ENCODE measurements around the gene KDM4C.
"Not testable (repeated sequence)": the region's sequence is repeated elsewhere in the genome, so short reads cannot be mapped to it uniquely, and the experiment has no call there.

Gene KDM4C

DNA sequence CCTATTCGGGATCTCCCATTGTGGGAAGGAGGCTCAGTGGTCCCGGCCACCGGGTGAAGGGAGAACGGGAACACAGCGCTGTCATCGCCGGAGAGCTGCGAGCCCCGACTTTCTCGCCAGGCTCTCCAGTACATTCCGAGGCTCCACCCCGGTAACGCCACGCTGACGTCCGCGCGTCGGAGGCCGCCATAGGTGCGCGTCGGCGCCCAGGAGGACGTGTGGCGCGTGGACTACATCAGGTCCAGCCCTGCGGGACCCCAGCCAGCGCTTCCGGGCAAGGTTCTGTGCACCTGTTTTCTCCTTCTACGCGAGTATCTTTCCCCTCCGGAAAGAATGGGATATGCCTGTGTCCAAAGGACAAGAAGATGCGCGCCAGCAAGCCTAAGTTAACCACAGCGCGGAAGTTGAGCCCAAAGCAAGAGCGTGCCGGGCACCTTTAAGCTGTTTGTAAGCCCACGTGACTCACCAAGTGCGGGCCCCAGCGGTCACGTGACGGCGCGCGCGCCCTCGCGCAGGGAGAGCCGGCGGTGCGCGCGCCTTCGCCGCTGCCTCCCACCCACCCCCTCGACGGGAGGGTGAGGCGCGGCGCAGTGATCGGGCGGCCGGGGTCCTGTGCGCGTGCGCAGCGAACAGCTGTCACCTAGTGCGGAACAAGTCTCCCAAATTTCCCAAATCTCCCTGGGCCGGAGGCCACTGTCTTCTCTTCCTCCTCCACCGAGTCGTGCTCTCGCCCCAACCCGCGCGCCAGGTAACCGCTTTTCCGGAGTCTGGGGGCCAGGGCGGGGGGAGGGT, at the start of gene KDM4C:
Gene KDM4C, plus strand, starts transcription at position 518 of the 792 bp plus-strand sequence. CDS start 35,016 bp downstream, outside the sequence.
- DNase-seq = peak; percentile 96

DNA sequence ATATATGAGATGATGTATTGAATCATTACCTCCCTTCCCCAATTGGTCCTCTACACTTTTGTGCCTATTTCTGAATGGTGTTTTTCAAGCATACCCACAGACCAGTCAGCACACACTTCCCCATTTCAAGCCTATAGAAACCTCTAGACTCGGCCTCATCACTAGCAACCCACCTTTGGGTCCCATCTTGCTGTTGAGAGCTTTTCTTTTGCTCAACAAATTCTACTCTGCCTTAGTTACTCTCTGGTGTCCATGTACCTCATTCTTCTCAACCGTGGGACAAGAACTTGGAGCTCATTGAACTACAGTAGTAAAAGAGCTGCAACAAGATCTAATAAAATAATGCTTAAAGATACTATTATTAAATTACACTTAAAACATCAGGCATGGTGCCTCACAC, 49.0 kb upstream of the KDM4C start:
- DNase-seq = no peak

DNA sequence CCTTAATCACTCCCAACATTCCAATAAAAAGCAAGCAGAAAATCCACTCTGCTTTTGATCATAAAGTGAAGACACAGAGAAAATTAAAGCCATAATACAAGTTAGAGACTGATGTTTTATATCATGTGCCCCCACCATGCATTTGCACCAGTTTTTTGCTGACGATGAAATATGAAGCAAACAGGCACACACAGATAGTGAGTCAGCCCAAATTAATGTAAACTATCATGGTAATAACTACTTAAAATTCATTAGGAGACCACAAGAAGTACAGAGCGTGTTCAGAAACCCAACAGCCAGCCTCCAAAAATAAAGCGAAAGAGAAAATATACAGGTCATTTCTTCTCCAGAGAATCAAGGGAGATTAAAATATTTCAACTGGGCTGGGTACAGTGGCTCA, 46.4 kb upstream of the KDM4C start:
- DNase-seq = no peak

DNA sequence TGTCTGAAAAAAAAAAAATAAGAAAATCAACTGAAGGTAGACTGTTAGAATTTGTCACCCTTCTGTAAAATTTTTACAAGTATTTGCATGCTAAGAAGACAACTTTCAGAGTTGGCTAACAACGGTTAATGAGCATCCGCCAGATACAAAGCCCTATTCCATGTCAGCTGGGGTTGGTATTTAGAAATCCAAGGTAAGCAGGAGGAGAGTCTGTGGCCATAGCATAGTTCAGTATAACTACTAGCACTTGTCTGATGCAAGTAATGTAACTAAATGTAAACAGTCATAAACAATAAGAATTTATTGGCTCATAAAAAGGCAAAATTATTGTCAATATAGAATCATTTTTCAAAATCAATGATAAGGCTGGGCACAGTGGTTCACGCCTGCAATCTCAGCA, 45.7 kb upstream of the KDM4C start:
- no peak for DNase-seq

DNA sequence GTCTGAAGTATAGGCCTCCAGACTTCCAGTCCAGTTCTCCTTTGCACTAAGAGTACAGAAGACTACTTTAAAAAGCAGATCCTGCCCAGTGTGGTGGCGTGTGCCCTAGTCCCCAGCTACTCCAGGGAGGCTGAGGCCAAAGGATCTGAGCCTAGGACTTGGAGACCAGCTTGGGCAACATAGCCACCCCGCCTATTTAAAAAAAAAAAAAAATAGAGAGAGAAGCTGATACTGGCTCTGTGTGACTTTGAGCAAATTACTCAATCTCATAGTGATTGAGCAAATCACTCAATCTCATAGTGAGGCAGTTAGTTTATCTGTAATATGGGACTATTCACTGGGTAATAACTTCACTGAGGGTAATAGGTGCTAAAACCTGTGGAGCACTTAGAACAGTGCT, 43.6 kb upstream of the KDM4C start:
- no peak for DNase-seq

DNA sequence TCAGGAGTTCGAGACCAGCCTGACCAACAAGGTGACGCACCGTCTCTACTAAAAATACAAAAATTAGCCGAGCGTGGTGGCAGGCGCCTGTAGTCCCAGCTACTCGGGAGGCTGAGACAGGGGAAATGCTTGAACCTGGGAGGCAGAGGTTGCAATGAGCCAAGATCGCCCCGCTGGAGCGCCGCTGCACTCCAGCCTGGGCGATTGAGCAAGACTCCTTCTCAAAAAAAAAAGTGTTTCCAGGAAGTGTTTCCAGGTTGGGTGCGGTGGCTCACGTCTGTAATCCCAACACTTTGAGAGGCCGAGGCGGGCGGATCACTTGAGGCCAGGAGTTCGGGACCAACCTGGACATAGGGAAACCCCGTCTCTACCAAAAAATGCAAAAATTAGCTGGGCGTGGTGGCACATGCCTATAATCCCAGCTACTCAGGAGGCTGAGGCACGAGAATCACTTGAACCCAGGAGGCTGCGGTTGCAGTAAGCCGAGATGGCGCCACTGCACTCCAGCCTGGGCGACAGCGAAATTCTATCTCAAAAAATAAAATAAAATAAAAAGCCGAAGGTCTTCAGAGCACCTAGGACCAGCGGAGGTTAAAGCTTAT, 42.5 kb upstream of the KDM4C start:
- not testable (repeated sequence) for DNase-seq

DNA sequence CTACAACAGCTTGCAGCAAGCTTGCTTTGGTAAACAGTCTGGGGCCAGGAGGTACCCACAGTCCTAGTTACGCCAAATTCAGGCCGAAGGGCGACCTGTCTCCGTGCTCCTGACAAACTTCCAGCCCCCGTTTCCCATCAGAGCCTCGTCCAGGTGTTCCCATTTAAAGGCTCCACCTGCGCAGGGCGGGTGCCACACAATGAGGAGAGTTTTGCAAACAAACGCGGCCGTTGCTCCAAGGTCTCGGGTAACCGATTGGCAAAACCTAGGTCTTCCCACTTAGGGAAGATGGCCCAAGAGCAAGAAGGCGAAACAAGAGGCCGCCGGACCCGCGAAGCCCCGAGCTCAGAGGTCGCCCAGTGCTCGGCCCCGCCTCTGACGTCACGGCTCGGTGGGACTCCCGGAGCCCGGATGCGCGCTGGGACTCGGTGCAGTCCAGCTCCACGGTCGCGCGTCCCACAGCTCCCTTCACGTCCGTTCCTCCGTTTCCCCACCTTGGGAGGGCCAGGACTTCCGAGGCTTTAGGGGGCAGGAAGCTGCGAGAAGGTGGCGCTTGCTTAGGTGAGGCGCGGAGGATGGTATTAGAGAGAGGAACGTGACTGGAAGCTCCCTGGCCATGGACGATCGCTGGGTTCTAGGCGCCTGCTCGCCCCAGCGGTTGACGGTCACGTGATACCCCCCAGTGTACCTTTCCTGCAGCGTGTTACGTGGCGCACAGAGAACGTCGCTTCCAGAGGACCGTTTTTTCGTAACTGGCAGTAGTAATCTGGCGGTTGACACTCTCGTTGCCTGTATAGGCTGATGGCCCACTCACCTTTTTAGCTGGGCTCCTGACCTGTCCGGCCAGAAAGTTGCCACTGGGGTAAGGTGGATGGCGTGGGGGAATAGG, 41.8 kb upstream of the KDM4C start:
- DNase-seq = peak; percentile 77

DNA sequence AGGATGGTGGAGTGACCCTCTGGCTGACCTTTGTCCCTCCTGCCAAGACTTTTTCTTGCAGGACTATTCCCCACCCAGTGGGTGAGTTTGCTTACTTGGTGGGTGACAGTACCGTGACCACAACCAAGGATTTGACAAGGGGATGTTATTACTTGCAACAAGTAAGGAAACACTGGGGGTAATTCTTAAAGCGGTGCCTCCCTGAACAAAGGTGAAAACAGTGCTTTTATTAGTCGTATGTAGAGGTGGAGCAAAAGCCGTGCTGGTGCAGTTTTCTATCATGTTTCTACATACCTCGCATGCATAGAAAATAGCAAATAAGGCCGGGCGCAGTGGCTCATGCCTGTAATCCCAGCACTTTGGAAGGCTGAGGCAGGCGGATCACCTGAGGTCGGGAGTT, 41.0 kb upstream of the KDM4C start:
- DNase-seq = peak; percentile 6

DNA sequence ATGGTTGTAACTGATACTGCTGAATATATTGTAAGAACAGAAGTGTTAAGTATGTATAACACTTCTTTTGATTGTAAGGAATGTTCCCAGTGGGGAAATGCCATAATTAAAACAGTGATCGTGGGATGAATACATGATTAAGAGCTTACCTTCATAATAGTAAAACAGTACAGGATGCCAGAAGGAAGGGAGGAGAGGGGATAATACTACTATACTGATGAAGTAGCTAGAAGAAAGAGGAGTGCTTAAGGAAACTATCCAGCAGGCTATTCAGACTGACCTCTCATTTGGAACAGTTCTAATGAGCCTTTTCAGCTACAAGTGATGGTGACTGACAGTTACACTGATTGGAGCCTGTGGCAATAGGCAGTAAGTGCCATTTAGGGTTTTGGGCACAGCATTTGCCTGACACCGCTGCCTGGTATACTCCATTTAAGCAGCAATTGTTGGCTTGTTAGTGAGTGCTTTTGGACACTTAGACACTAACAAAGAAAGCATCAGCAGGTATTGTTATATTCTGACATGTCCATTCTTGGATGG, 33.8 kb upstream of the KDM4C start:
- no peak for DNase-seq

DNA sequence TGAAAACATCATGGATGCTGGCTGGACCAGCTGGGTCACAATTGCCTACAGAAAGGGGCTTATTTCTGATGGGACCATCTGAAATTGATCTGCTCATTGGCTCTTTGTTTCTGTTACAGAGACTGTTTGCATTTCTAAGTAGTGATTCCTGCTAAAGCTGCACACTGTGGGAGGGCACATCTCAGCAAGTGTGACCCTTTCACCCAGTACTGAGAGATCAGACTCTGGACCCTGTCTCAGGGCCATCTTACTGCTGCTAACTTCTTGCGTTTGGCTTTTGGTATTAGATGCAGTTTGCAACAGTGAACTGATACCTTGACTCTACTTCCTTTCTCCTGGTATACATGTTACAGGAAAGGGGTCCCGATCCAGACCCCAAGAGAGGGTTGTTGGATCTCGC, 24.5 kb upstream of the KDM4C start:
- no peak for DNase-seq

DNA sequence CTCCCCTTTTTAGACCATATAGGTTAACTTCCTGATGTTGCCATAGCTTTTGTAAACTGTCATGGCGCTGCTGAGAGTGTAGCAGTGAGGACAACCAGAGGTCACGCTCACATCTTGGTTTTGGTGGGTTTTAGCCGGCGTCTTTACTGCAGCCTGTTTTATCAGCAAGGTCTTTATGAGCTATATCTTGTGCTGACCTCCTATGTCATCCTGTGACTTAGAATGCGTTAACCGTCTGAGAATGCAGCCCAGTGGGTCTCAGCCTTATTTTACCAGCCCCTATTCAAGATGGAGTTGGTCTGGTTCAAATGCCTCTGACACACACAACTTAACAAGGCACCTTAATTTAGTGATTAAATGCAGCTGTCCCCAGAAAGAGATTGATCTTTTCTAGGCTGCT, 23.9 kb upstream of the KDM4C start:
- no peak for DNase-seq

DNA sequence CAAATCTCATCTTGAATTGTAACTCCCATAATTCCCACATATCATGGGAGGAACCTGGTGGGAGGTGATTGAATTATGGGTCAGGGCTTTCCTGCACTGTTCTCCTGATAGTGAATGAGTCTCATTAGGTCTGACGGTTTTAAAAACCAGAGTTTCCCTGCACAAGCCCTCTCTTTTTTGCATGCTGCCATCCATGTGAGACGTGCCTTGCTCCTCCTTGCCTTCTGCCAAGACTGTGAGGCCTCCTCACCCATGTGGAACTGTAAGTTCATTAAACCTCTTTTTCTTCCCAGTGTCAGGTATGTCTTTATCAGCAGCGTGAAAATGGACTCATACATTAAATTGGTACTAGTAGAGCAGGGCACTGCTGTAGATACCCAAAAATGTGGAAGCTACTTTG, 22.4 kb upstream of the KDM4C start:
- DNase-seq = no peak

DNA sequence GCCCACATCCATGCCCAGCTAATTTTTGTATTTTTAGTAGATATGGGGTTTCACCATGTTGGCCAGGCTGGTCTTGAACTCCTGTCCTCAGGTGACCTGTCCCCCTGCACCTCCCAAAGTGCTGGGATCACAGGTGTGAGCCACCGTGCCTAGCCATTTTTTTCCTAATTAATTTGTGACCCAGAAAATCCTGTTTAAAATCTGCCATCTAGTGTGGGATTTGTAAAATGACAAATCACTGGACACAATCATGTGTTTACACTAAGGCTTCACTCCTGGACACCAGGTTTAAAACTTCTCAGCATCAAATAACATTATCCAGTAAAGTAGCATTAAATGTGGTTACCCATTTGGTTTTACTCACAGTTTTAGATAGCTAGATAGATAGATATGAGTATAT, 18.6 kb upstream of the KDM4C start:
- DNase-seq = peak; percentile 4

DNA sequence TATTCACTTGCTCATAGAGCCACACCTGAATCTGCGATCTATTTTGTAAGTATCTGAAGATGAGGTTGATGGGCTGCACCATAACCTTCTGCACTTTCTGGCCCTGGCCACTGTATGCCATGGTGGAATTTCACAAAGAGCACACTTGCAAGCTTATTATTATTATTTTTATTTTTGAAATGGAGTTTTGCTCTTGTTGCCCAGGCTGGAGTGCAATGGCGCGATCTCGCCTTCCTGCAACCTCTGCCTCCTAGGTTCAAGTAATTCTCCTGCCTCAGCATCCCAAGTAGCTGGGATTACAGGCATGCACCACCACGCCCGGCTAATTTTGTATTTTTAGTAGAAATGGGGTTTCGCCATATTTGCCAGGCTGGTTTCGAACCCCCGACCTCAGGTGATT, 8.9 kb upstream of the KDM4C start:
- DNase-seq = not testable (repeated sequence)

DNA sequence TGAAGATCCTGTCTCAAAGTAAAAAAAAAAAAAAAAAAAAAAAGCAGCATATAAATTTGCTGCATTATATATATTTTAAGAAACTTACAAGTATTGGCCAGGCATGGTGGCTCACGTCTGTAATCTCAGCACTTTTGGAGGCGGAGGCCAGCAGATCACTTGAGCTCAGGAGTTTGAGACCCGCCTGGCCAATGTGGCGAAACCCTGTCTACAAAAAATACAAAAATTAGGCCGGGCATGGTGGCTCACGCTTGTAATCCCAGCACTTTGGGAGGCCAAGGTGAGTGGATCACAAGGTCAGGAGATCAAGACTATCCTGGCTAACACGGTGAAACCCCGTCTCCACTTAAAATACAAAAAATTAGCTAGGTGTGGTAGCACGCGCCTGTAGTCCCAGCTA, 2.9 kb upstream of the KDM4C start:
- not testable (repeated sequence) for DNase-seq

DNA sequence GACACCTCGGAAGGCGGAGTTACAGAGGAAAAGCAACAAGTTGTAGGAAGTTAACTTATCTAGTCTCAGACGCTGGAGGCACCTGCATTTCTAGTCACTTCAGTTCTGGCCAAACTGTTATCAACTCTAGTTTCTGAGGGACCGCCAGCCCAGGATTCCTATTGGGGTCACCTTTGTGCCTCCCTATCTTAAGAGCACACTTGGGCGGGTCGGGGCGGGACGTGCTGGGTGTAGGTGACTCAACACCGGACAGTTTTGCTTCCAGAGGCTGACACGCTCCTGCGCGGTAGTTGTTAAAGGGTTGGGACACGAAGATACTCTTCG, 679 bp upstream of the KDM4C start:
- DNase-seq = peak; percentile 81

DNA sequence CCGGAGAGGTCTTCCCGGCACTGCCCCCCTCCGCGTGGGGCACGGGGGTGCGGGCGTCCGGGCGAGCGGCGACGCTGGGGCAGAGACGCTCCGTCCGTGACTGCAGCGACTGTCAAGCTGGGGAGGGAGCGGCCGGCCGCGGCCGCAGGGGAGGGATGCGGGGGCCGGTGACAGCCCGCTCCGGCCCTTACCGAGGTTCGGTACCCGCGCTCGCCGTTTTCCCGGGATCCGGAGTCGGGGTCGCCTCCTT, 400 bp downstream of the KDM4C start:
- DNase-seq = no peak

DNA sequence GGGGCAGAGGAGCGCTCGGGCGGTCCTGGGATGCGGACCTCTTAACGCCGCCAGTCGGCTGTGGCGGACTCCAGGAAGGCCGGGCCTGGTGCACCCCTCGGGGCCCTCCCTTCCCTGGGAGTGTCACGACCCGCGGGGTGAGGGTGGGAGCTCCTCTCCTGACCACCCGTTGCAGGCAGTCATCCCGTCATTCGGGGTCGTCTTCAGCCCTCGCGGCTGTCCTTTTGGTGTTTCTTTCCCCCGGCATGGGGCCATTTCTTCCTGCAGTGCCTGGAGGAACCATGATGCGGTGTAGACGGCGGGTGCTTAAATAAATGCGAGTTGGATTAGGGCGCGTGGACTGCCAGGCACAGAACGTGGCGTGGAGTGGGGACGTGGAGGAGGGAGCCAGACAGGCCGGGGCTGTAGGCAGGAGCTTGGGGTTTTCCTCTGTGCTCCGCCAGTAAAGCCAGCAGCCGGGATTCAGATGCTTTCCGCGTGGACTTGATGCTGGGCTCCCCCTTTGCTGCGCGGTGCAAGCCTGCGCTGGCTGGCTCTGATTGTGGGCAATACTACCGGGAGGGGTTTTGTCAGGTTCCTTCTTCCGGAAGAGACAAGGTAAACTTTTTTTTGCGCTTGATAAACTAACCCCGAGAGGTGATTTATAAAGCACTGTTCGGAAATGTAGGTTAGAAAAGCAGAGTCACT, 868 bp downstream of the KDM4C start:
- DNase-seq = no peak

DNA sequence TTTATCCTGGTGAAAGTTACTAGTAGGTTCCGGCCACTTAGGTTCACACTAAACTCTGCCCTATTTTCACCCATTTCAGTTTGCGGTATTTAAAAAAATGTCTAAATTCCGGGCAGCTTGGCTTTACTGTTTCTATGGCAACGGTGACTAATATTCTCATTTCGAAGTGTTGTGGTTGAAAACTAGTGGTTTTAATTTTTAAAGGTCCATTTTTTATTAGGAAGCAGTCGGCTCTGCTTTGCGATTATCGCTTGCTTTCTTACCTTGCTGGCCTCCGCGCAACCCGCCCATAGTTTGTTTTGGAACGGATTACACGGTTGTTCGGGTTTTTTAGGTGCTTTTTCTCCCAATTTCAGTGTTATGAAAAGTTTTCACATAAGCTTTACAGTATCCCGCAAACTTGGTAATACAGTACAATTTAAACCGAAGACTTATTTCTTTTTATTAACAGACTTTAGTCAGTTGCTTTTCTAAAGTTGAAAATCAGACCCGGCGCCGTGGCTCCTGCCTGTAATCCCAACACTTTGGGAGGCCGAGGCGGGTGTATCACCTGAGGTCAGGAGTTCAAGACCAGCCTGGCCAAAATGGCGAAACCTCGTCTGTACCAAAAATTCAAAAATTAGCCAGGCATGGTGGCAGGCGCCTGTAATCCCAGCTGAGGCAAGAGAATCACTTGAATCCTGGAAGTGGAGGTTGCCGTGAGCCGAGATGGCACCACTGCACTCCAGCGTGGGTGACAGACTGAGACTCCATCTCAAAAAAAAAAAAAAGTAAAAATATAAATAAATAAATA, 1.6 kb downstream of the KDM4C start:
- DNase-seq = peak; percentile 86

DNA sequence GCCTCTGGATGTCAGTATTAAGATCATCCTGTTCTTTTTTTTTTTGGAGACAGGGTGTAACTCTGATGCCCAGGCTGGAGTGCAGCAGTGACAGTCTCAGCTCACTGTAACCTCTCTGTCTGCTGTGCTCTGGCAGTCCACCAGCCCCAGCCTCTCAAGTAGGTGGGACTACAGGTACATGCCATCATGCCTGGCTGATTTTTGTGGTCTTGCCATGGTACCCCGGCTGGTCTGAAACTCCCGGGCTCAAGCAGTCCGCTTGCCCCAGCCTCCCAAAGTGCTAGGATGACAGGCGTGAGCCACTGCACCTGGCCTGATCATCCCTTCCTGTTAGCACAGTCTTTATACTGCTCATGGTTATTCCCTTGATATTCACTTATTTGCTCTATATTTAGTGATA, 3.5 kb downstream of the KDM4C start:
- DNase-seq = no peak

DNA sequence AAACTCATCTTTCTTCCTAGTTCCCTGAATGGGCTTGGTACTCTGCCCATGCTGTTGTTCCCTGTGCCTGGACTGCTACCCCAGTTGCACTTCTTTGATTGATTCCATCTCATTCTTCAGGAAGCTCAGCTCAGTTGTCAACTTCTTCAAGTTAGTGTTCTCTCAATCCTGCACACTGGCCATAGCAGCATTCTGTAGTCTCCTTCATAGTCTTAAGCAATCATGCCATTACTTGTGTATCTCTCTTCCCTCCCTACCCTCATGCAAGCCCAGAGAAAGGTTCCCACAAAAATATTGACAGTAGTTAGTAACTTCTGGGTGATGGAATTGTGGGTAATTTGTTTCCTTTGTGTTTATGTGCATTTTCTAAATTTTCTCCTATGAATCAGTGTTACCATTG, 5.5 kb downstream of the KDM4C start:
- no peak for DNase-seq

DNA sequence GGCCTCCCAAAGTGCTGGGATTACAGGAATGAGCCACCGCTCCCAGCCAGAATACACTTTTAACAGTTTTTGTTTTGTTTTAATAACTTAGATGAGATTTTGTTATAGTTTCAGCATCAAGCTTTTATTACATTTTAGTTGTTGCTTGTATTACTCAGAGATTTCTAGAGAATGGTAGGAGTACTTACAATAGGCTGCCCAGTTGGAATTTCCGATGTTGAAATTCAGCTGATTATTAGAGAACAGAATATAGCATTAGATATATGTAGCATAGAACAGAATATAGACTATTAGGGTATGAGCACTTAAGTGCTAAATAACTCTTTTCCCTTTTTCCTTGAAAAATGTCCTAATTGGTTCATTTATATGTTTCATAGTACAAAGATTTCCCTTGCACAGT, 6.2 kb downstream of the KDM4C start:
- no peak for DNase-seq

DNA sequence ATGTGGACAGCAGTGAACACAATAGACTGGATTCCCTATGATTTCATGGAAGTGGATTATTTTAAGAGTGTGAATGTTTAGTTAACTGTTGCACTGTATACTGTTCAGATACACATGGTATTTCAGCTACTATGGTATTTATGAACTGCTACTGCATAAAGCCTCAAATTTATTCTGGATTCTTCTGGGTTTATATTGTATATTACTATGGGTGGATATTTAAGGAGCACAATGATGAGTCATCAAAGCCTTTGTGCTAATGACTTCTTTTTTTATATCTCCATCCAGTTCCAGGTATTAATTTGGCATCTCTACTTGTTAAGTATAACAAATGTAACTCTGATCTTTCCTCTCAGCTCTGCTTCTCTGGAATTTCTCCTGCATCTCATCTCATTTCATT, 6.8 kb downstream of the KDM4C start:
- no peak for DNase-seq
